ENCODE measurements around the gene CD160. TPM values are rescaled to one million over a fixed set of nuclear protein-coding genes. Genes with fewer than 3 reads are reported as not detected.

Gene CD160
- total RNA-seq, 2 experiments from 2014 or later: 13.6 to 16.9 TPM

Other genes with a start within 250 kb of the CD160 start
- 10 to 100 TPM; 23.1 to 26.4 TPM for gene GPR89A, start 111.5 kb upstream of the CD160 start, total RNA-seq
- not detected for gene PDZK1, start 12.1 kb upstream of the CD160 start, total RNA-seq
- 10 to 100 TPM; 12.6 to 13.1 TPM for gene RNF115, start 104.6 kb downstream of the CD160 start, total RNA-seq
- gene POLR3C, start 104.7 kb downstream of the CD160 start, total RNA-seq: 10 to 100 TPM; 38.2 to 39.4 TPM
- gene NUDT17, start 126.1 kb downstream of the CD160 start, total RNA-seq: 1 to 10 TPM; 3.0 to 3.3 TPM
- 10 to 100 TPM; 17.9 to 18.9 TPM for gene PIAS3, start 139.6 kb downstream of the CD160 start, total RNA-seq
- under 1 TPM; 0.54 to 0.59 TPM for gene ANKRD35, start 166.4 kb downstream of the CD160 start, total RNA-seq
- gene ITGA10, start 190.6 kb downstream of the CD160 start, total RNA-seq: 1 to 10 TPM; 1.3 to 1.4 TPM
- gene PEX11B, start 199.2 kb downstream of the CD160 start, total RNA-seq: 10 to 100 TPM; 25.8 to 26.3 TPM
- gene RBM8A, start 208.0 kb downstream of the CD160 start, total RNA-seq: 100 to 1,000 TPM; 261 to 269 TPM
- gene LIX1L, start 238.5 kb downstream of the CD160 start, total RNA-seq: 10 to 100 TPM; 41.5 to 43.6 TPM
- 1 to 10 TPM; 6.6 to 7.7 TPM for gene ANKRD34A, start 245.1 kb downstream of the CD160 start, total RNA-seq
- 10 to 100 TPM; 22.3 to 23.3 TPM for gene POLR3GL, start 245.2 kb downstream of the CD160 start, total RNA-seq